Measurements from ENCODE around the gene UBE2E2.
"Not testable (repeated sequence)": the region's sequence is repeated elsewhere in the genome, so short reads cannot be mapped to it uniquely, and the experiment has no call there.

Gene UBE2E2

GRCh38 chr3:23331141-23331935 lies 128.2 kb downstream of the UBE2E2 start:
- DNase-seq, result peak; percentile 58 to 69

GRCh38 chr3:23333633-23334032 lies 130.5 kb downstream of the UBE2E2 start:
- no peak for DNase-seq

GRCh38 chr3:23336853-23337252 lies 133.7 kb downstream of the UBE2E2 start:
- not testable (repeated sequence) for DNase-seq

GRCh38 chr3:23341147-23341838 lies 138.2 kb downstream of the UBE2E2 start:
- DNase-seq, result peak in 1 of 2 donors; percentile 26

- DNase-seq, result no peak
Observed at GRCh38 chr3:23342343-23342742, 139.2 kb downstream of the UBE2E2 start.

- no peak for DNase-seq
Observed at GRCh38 chr3:23343509-23343908, 140.4 kb downstream of the UBE2E2 start.

GRCh38 chr3:23344886-23345285 lies 141.8 kb downstream of the UBE2E2 start:
- DNase-seq, result no peak

- not testable (repeated sequence) for DNase-seq
Observed at GRCh38 chr3:23349444-23349843, 146.3 kb downstream of the UBE2E2 start.

- peak in 1 of 2 donors; percentile 22 for DNase-seq
Observed at GRCh38 chr3:23356169-23356568, 153.0 kb downstream of the UBE2E2 start.

- no peak for DNase-seq
Observed at GRCh38 chr3:23356923-23357322, 153.8 kb downstream of the UBE2E2 start.

GRCh38 chr3:23359116-23359515 lies 156.0 kb downstream of the UBE2E2 start:
- no peak for DNase-seq

- no peak for DNase-seq
Observed at GRCh38 chr3:23365066-23365465, 161.9 kb downstream of the UBE2E2 start.

- DNase-seq, result no peak
Observed at GRCh38 chr3:23368731-23369130, 165.6 kb downstream of the UBE2E2 start.

GRCh38 chr3:23372285-23372684 lies 169.2 kb downstream of the UBE2E2 start:
- DNase-seq, result peak; percentile 17 to 24

GRCh38 chr3:23376516-23377248 lies 173.6 kb downstream of the UBE2E2 start:
- DNase-seq, result no peak

- DNase-seq, result no peak
Observed at GRCh38 chr3:23377928-23378672, 175.0 kb downstream of the UBE2E2 start.

GRCh38 chr3:23383875-23384274 lies 180.7 kb downstream of the UBE2E2 start:
- DNase-seq, result no peak

GRCh38 chr3:23385327-23385726 lies 182.2 kb downstream of the UBE2E2 start:
- DNase-seq, result no peak

GRCh38 chr3:23387286-23387918 lies 184.3 kb downstream of the UBE2E2 start:
- no peak for DNase-seq

GRCh38 chr3:23389089-23389488 lies 186.0 kb downstream of the UBE2E2 start:
- DNase-seq, result peak in 1 of 2 donors; percentile 10

- DNase-seq, result no peak
Observed at GRCh38 chr3:23389686-23390085, 186.6 kb downstream of the UBE2E2 start.

- DNase-seq, result no peak
Observed at GRCh38 chr3:23390446-23390845, 187.3 kb downstream of the UBE2E2 start.

Data from inflammatory macrophage (primary cell).